HepG2 (cell line): Measurements from ENCODE around the gene XAF1. TPM values are rescaled to one million over a fixed set of nuclear protein-coding genes. Genes with fewer than 3 reads are reported as not detected.

Experiments
- AGO1 ChIP-seq: fragments of 200-400 bp; formaldehyde crosslinking; IDR thresholded peaks from 2 replicates; pipeline ENCODE4 v1.6.1; 2017; ENCODE audit warnings: mild to moderate bottlenecking, low read depth, low read length, moderate library complexity; ENCODE audit not compliant: poor library complexity, severe bottlenecking
- KDM1A ChIP-seq: IDR thresholded peaks from 2 replicates; pipeline ENCODE4 v1.6.1; 2016; ENCODE audit warnings: missing compliant biosample characterization
- MIER3 ChIP-seq: IDR thresholded peaks from 2 replicates; pipeline ENCODE4 v1.6.1; 2016; ENCODE audit warnings: missing compliant biosample characterization, borderline replicate concordance
- NCOA1 ChIP-seq: sonication (generic); formaldehyde crosslinking; IDR thresholded peaks from 2 replicates; pipeline ENCODE4 v1.9.0; 2021; ENCODE audit warnings: missing genetic modification reagents
- NFYB ChIP-seq: sonication (generic); formaldehyde crosslinking; IDR thresholded peaks from 2 replicates; pipeline ENCODE4 v1.4.0; 2020; ENCODE audit warnings: missing genetic modification reagents
- NONO ChIP-seq, 2 experiments: fragments of 450-650 bp in 1 of 2; sonication (generic) in 1 of 2; formaldehyde crosslinking in 1 of 2; IDR thresholded peaks in 1 of 2; conservative IDR thresholded peaks in 1 of 2; 2 replicates each; pipeline versions ENCODE4 v1.6.1 to v1.8.0; 2017 to 2022; ENCODE audit warnings: mild to moderate bottlenecking in 1 of 2, missing genetic modification reagents in 1 of 2, moderate library complexity in 1 of 2
- PLRG1 ChIP-seq: fragments of 450-650 bp; conservative IDR thresholded peaks from 2 replicates; pipeline ENCODE4 v1.6.1; 2016
- SOX13 ChIP-seq, 3 experiments: fragments of 450-650 bp in 1 of 3; sonication (generic) in 1 of 3; formaldehyde crosslinking in 1 of 3; IDR thresholded peaks in 2 of 3; conservative IDR thresholded peaks in 1 of 3; 2 replicates each; pipeline versions ENCODE4 v1.5.0 to v1.6.1; 2016 to 2020; ENCODE audit warnings: antibody characterized with exemption in 1 of 3, mild to moderate bottlenecking in 1 of 3, missing compliant biosample characterization in 1 of 3, missing genetic modification reagents in 1 of 3, moderate library complexity in 1 of 3
- ZNF460 ChIP-seq: sonication (generic); formaldehyde crosslinking; IDR thresholded peaks from 2 replicates; pipeline ENCODE4 v1.5.1; 2020; ENCODE audit warnings: missing genetic modification reagents, mild to moderate bottlenecking, borderline replicate concordance
- ZNF670 ChIP-seq: sonication (generic); formaldehyde crosslinking; IDR thresholded peaks from 2 replicates; pipeline ENCODE4 v1.8.0; 2022; ENCODE audit warnings: mild to moderate bottlenecking, missing genetic modification reagents, borderline replicate concordance
- polyA plus RNA-seq, 8 experiments: library from polyadenylated mRNA; depleted of rRNA in 3 of 8; stranded (reverse) in 7 of 8; unstranded in 1 of 8; fragments of >200 nt; fragmentation: Illumina TruSeq in 4 of 8; extraction: Trizol in 4 of 8; gene quantifications; 2 replicates each; pipeline versions ENCODE4 v1.2.1 to v1.2.3, GENCODE V29; 2011 to 2016; ENCODE audit warnings: low read depth in 4 of 8, missing spikeins in 1 of 8, mixed read lengths in 1 of 8; ENCODE audit not compliant: insufficient read depth in 1 of 8
- total RNA-seq, 5 experiments: library from RNA; depleted of rRNA; stranded (reverse); fragments of >200 nt; fragmentation: Illumina TruSeq; extraction: Trizol; gene quantifications; 2 replicates each; pipeline ENCODE4 v1.2.3, GENCODE V29; 2016; ENCODE audit warnings: low read depth in 1 of 5
- TF ChIP-seq, protein P1 (sequence below), 2 experiments: sonication (generic) in 1 of 2; formaldehyde crosslinking in 1 of 2; IDR thresholded peaks; 2 replicates each; pipeline versions ENCODE4 v1.6.1 to v1.9.0; 2014 to 2022; ENCODE audit warnings: antibody characterized with exemption in 1 of 2, borderline replicate concordance in 1 of 2, inconsistent platforms in 1 of 2, low read depth in 1 of 2, missing genetic modification reagents in 1 of 2
- TF ChIP-seq, protein P2 (sequence below): sonication (generic); formaldehyde crosslinking; conservative IDR thresholded peaks from 2 replicates; pipeline ENCODE4 v1.4.0; 2020; ENCODE audit warnings: missing genetic modification reagents
- TF ChIP-seq, protein P3 (sequence below): sonication (generic); formaldehyde crosslinking; IDR thresholded peaks from 2 replicates; pipeline ENCODE4 v1.4.0; 2020; ENCODE audit warnings: missing genetic modification reagents, borderline replicate concordance
- TF ChIP-seq, protein P4 (sequence below), 2 experiments: sonication (generic) in 1 of 2; formaldehyde crosslinking in 1 of 2; IDR thresholded peaks; 2 replicates each; pipeline versions ENCODE4 v1.4.0 to v1.6.1; 2016 to 2020; ENCODE audit warnings: borderline replicate concordance in 1 of 2, low read depth in 1 of 2, mild to moderate bottlenecking in 1 of 2, missing genetic modification reagents in 1 of 2

Gene XAF1
- total and polyA plus RNA-seq, 2 of the 13 experiments (the other 11 are each of a cell fraction or from before 2014, with no cell fraction given): 1.2 to 2.4 TPM

DNA sequence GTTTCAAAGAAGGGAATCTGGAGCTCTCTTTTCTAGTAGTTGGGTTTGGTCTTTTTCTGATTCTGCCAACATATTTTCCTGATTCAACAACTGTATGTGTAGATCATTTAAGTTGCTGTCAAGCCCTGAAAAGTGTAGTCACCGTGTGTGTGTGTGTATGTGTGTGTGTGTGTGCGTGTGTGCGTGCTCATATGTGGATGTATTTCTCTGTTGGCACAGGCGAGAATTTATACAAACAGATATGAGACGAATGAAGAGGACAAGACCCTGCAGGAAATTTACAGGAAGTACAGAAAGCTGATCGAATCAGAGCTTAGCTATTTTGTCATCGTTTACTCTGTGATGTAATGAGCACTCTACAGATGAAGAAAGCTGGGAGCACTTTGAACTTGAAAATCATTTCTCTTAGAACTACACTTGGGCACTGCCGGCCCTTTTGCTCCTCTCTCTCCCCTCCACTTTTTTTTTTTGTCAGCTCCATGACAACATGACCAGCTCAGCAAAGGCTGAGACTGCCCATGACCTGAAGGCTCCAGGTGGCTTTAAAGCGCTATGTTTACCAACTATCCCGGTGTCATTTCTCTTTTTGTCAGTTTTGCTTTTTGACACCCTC is 31.3 kb downstream of the XAF1 start (continued):
- no peak for TF ChIP-seq ZNF460 (CRISPR knock-in tag)
- TF ChIP-seq NONO (IDR thresholded peaks at IDR 0.05): no peak
- no peak for TF ChIP-seq NONO (CRISPR knock-in tag; conservative IDR thresholded peaks at IDR 0.05)
- TF ChIP-seq NCOA1: no peak
- TF ChIP-seq, protein P1, sequence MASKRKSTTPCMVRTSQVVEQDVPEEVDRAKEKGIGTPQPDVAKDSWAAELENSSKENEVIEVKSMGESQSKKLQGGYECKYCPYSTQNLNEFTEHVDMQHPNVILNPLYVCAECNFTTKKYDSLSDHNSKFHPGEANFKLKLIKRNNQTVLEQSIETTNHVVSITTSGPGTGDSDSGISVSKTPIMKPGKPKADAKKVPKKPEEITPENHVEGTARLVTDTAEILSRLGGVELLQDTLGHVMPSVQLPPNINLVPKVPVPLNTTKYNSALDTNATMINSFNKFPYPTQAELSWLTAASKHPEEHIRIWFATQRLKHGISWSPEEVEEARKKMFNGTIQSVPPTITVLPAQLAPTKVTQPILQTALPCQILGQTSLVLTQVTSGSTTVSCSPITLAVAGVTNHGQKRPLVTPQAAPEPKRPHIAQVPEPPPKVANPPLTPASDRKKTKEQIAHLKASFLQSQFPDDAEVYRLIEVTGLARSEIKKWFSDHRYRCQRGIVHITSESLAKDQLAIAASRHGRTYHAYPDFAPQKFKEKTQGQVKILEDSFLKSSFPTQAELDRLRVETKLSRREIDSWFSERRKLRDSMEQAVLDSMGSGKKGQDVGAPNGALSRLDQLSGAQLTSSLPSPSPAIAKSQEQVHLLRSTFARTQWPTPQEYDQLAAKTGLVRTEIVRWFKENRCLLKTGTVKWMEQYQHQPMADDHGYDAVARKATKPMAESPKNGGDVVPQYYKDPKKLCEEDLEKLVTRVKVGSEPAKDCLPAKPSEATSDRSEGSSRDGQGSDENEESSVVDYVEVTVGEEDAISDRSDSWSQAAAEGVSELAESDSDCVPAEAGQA (IDR thresholded peaks at IDR 0.05; ENCODE audit: low read depth): 0 out of 2 replicates have a peak, but pooled peaks have one; percentile 35
- TF ChIP-seq, protein P1 (CRISPR knock-in tag; IDR thresholded peaks at IDR 0.05; ENCODE audit: borderline replicate concordance): no peak
- TF ChIP-seq, protein P2, sequence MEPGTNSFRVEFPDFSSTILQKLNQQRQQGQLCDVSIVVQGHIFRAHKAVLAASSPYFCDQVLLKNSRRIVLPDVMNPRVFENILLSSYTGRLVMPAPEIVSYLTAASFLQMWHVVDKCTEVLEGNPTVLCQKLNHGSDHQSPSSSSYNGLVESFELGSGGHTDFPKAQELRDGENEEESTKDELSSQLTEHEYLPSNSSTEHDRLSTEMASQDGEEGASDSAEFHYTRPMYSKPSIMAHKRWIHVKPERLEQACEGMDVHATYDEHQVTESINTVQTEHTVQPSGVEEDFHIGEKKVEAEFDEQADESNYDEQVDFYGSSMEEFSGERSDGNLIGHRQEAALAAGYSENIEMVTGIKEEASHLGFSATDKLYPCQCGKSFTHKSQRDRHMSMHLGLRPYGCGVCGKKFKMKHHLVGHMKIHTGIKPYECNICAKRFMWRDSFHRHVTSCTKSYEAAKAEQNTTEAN: no peak
- TF ChIP-seq, protein P3, sequence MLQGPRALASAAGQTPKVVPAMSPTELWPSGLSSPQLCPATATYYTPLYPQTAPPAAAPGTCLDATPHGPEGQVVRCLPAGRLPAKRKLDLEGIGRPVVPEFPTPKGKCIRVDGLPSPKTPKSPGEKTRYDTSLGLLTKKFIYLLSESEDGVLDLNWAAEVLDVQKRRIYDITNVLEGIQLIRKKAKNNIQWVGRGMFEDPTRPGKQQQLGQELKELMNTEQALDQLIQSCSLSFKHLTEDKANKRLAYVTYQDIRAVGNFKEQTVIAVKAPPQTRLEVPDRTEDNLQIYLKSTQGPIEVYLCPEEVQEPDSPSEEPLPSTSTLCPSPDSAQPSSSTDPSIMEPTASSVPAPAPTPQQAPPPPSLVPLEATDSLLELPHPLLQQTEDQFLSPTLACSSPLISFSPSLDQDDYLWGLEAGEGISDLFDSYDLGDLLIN (CRISPR knock-in tag): no peak
- no peak for TF ChIP-seq SOX13 (IDR thresholded peaks at IDR 0.05)
- TF ChIP-seq SOX13 (CRISPR knock-in tag; conservative IDR thresholded peaks at IDR 0.05 in 1 of 2, IDR thresholded peaks at IDR 0.05 in 1 of 2): 0 out of 4 replicates have a peak, but pooled peaks of 1 of the 2 experiments have one; percentile 8
- TF ChIP-seq, protein P4, sequence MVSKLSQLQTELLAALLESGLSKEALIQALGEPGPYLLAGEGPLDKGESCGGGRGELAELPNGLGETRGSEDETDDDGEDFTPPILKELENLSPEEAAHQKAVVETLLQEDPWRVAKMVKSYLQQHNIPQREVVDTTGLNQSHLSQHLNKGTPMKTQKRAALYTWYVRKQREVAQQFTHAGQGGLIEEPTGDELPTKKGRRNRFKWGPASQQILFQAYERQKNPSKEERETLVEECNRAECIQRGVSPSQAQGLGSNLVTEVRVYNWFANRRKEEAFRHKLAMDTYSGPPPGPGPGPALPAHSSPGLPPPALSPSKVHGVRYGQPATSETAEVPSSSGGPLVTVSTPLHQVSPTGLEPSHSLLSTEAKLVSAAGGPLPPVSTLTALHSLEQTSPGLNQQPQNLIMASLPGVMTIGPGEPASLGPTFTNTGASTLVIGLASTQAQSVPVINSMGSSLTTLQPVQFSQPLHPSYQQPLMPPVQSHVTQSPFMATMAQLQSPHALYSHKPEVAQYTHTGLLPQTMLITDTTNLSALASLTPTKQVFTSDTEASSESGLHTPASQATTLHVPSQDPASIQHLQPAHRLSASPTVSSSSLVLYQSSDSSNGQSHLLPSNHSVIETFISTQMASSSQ (IDR thresholded peaks at IDR 0.05; ENCODE audit: low read depth): no peak
- TF ChIP-seq, protein P4 (CRISPR knock-in tag; IDR thresholded peaks at IDR 0.05; ENCODE audit: borderline replicate concordance): no peak
- TF ChIP-seq MIER3: no peak
- no peak for TF ChIP-seq ZNF670 (CRISPR knock-in tag)
- TF ChIP-seq NFYB (CRISPR knock-in tag): no peak
- TF ChIP-seq PLRG1: no peak
- no peak for TF ChIP-seq KDM1A (CRISPR knock-in tag)
- TF ChIP-seq AGO1: no peak
